ENCODE measurements around the gene SRF. TPM values are rescaled to one million over a fixed set of nuclear protein-coding genes. Genes with fewer than 3 reads are reported as not detected.

SRF gene
- polyA plus RNA-seq, 6 donors from 2014 or later, result 2.5 to 5.3 (median 4.7) TPM

DNA sequence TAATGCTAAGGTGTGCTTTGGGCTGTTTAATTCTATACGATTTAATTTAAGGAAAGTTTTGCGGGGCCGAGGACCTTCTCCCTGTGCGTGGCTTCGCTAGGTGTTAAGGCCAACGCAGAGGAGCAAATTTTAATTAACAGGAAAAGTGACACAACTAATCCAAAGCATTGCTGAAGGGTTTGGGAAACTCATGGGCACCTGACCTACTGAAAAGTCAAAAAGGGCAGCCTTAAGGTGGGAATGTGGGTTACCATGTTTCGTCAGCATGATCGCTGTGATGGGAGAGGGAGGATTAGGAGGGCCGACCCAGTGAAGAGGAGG lies 10.5 kb downstream of the SRF start:
- peak overlapping the region; percentile 47 to 97 (median 90) for H3K27ac Mint-ChIP-seq
- ATAC-seq (ENCODE audit: low read depth in 2 of 2) (no peak), DNase-seq (no peak)
- peak overlapping the region; percentile 83 to 96 (median 95) for H3K4me3 Mint-ChIP-seq
- H3K27me3 Mint-ChIP-seq, result no peaks in the 10 kb centered on the region
- peaks cover 41 to 48% (median 43%) of the 10 kb centered on the region in 3 donors for H3K4me1 Mint-ChIP-seq
- peaks cover 0 to 2% (median 0%) of the 10 kb centered on the region in 7 donors for H3K9me3 Mint-ChIP-seq
- peaks cover 10 to 11% of the 10 kb centered on the region in 2 donors for H3K36me3 Mint-ChIP-seq

GRCh38 chr6:43181942-43182860 lies 11.1 kb downstream of the SRF start, which contains the start of gene CUL9:
Gene CUL9 (plus strand): TSS chr6:43182196. CDS start chr6:43184311, 2,115 bp downstream.
- ATAC-seq (ENCODE audit: low read depth in 2 of 2) (peak; percentile 99), DNase-seq (peak; percentile 86)
- peaks cover 10 to 13% of the 10 kb centered on the region in 2 donors for H3K36me3 Mint-ChIP-seq
- no peaks in the 10 kb centered on the region for H3K27me3 Mint-ChIP-seq
- peaks cover 0 to 2% (median 0%) of the 10 kb centered on the region in 7 donors for H3K9me3 Mint-ChIP-seq
- peaks cover 41 to 48% (median 45%) of the 10 kb centered on the region in 3 donors for H3K4me1 Mint-ChIP-seq
- peak within 1 kb of the TSS; percentile 49 to 98 (median 96) for H3K27ac Mint-ChIP-seq
- peak within 1 kb of the TSS; percentile 83 to 96 (median 95) for H3K4me3 Mint-ChIP-seq

DNA sequence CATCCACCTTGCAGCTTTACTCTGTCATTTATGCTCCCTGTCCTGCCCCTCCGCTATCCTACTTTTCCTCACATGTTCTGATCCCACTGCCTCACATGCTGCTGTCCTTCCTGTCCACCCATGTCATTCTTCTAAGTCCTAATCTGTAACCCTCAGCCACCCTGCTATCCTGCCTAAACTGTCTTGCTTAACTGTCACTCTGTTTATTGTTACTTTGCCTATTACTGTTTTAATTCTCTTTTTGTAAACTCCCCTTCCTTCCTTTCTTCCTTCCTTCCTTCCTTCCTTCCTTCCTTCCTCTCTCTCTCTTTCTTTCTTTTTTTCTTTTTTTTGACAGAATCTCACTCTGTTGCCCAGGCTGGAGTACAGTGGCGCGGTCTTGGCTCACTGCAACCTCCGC lies 12.4 kb downstream of the SRF start:
- Mint-ChIP-seq H3K27ac (peak overlapping the region in 5 of 6 donors; percentile 81 to 98 (median 90)), H3K9me3 (peaks cover 0 to 2% (median 0%) of the 10 kb centered on the region in 7 donors), H3K4me3 (peak overlapping the region; percentile 80 to 96 (median 94)), H3K4me1 (peaks cover 44 to 49% (median 48%) of the 10 kb centered on the region in 3 donors), H3K27me3 (no peaks in the 10 kb centered on the region), H3K36me3 (peaks cover 18 to 22% of the 10 kb centered on the region in 2 donors)
- ATAC-seq (ENCODE audit: low read depth in 2 of 2) (no peak), DNase-seq (no peak)

GRCh38 chr6:43184268-43184985 lies 13.4 kb downstream of the SRF start:
- no peaks in the 10 kb centered on the region for H3K27me3 Mint-ChIP-seq
- DNase-seq, result no peak
- H3K4me3 Mint-ChIP-seq, result peak overlapping the region in 7 of 8 donors; percentile 22 to 84 (median 74)
- no peak for ATAC-seq (ENCODE audit: low read depth in 2 of 2)
- H3K4me1 Mint-ChIP-seq, result peaks cover 46 to 49% (median 48%) of the 10 kb centered on the region in 3 donors
- peaks cover 18 to 25% of the 10 kb centered on the region in 2 donors for H3K36me3 Mint-ChIP-seq
- peak overlapping the region in 4 of 6 donors; percentile 82 to 90 (median 88) for H3K27ac Mint-ChIP-seq
- peaks cover 0 to 2% (median 0%) of the 10 kb centered on the region in 7 donors for H3K9me3 Mint-ChIP-seq

DNA sequence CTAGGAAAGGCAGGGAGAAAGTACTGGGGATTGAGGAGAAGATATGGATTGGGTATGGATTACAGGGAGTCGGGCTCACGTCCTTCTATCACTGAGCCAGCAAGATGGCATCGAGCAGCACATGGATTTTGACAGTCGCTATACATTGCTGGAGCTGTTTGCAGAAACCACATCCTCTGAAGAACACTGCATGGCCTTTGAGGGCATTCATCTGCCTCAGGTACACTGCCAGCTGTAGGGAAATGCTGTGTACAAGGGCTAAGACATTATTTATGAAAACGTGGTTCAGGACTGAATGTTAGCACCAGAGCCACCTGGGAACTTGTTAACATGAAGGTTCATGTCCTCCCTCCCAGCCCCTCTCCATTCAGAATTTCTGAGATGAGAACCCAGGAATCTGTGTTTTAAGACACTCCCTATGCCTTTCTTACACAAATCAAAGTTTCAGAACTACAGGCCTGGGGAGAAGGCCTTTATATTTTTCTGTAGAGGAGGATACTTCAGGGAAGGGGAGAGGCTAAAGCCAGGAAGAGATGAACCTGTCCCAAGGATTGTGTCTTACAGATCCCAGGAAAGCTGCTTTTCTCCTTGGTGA lies 14.4 kb downstream of the SRF start:
- Mint-ChIP-seq H3K4me1 (peaks cover 46 to 52% (median 48%) of the 10 kb centered on the region in 3 donors), H3K4me3 (no peak overlapping the region), H3K27ac (no peak overlapping the region), H3K9me3 (peaks cover 0 to 2% (median 0%) of the 10 kb centered on the region in 7 donors), H3K27me3 (no peaks in the 10 kb centered on the region), H3K36me3 (peaks cover 18 to 25% of the 10 kb centered on the region in 2 donors)
- DNase-seq (no peak), ATAC-seq (ENCODE audit: low read depth in 2 of 2) (no peak)

DNA sequence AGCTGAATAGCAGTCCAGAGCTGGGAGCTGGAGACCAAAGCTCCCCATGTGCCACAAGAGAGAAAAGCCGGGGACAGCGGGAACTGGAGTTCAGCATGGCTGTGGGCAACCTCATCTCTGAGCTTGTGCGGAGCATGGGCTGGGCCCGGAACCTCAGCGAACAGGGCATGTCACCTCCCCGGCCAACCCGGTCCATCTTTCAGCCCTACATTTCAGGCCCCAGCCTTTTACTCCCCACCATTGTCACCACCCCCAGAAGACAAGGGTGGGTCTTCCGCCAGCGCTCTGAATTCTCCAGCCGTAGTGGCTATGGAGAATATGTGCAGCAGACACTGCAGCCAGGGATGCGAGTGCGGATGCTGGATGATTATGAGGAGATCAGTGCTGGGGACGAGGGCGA lies 14.9 kb downstream of the SRF start:
- H3K4me3 Mint-ChIP-seq, result peak overlapping the region in 1 of 8 donors; percentile 13

GRCh38 chr6:43186706-43187105 lies 15.6 kb downstream of the SRF start:
- DNase-seq, result no peak
- Mint-ChIP-seq H3K9me3 (no peaks in the 10 kb centered on the region), H3K27ac (peak overlapping the region in 1 of 6 donors; percentile 42), H3K4me3 (no peak overlapping the region), H3K4me1 (peaks cover 37 to 50% (median 41%) of the 10 kb centered on the region in 3 donors), H3K36me3 (peaks cover 18 to 25% of the 10 kb centered on the region in 2 donors), H3K27me3 (no peaks in the 10 kb centered on the region)
- no peak for ATAC-seq (ENCODE audit: low read depth in 2 of 2)

More for the DNA sequence above, 14.9 kb downstream of the SRF start:
- Mint-ChIP-seq H3K27me3 (no peaks in the 10 kb centered on the region), H3K27ac (peak overlapping the region in 3 of 6 donors; percentile 42 to 65 (median 64)), H3K36me3 (peaks cover 18 to 25% of the 10 kb centered on the region in 2 donors), H3K9me3 (peaks cover 0 to 2% (median 0%) of the 10 kb centered on the region in 7 donors), H3K4me1 (peaks cover 44 to 55% (median 48%) of the 10 kb centered on the region in 3 donors)
- ATAC-seq (ENCODE audit: low read depth in 2 of 2), result no peak
- no peak for DNase-seq

GRCh38 chr6:43187821-43188220 lies 16.8 kb downstream of the SRF start:
- ATAC-seq (ENCODE audit: low read depth in 2 of 2) (no peak), DNase-seq (no peak)
- no peaks in the 10 kb centered on the region for H3K27me3 Mint-ChIP-seq
- H3K27ac Mint-ChIP-seq, result peak overlapping the region in 2 of 6 donors; percentile 47 to 77
- no peaks in the 10 kb centered on the region for H3K9me3 Mint-ChIP-seq
- peaks cover 35 to 45% (median 35%) of the 10 kb centered on the region in 3 donors for H3K4me1 Mint-ChIP-seq
- peak overlapping the region in 1 of 8 donors; percentile 24 for H3K4me3 Mint-ChIP-seq
- H3K36me3 Mint-ChIP-seq, result peaks cover 24 to 26% of the 10 kb centered on the region in 2 donors

DNA sequence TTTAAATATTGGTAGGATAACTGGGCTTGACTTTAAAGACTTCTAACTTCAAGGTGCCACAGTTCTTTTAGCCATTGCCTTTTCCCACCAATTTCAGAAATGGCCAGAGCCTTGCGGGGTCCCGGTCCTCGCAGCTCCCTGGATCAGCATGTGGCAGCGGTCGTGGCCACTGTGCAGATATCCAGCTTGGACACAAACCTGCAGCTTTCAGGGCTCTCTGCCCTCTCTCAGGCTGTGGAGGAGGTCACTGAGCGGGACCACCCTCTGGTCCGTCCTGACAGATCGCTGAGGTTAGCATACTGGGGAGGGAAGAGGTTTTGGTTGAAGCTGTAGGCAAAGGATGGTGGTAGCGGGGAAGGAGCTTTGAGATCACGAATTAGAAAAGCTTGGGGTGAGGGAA lies 17.4 kb downstream of the SRF start:
- Mint-ChIP-seq H3K27me3 (no peaks in the 10 kb centered on the region), H3K36me3 (peaks cover 30 to 32% of the 10 kb centered on the region in 2 donors), H3K9me3 (no peaks in the 10 kb centered on the region), H3K4me3 (peak overlapping the region in 1 of 8 donors; percentile 24), H3K4me1 (peaks cover 32 to 39% (median 35%) of the 10 kb centered on the region in 3 donors), H3K27ac (peak overlapping the region in 1 of 6 donors; percentile 79)
- no peak for DNase-seq
- ATAC-seq (ENCODE audit: low read depth in 2 of 2), result no peak

- no peak for ATAC-seq (ENCODE audit: low read depth in 2 of 2)
- peaks cover 30 to 34% of the 10 kb centered on the region in 2 donors for H3K36me3 Mint-ChIP-seq
- no peak overlapping the region for H3K4me3 Mint-ChIP-seq
- H3K4me1 Mint-ChIP-seq, result peaks cover 20 to 25% (median 25%) of the 10 kb centered on the region in 3 donors
- H3K27me3 Mint-ChIP-seq, result no peaks in the 10 kb centered on the region
- H3K9me3 Mint-ChIP-seq, result no peaks in the 10 kb centered on the region
- H3K27ac Mint-ChIP-seq, result no peak overlapping the region
- no peak for DNase-seq
Measured at GRCh38 chr6:43189776-43190304, 18.8 kb downstream of the SRF start.

GRCh38 chr6:43192911-43193310 lies 21.8 kb downstream of the SRF start:
- Mint-ChIP-seq H3K27ac (peak overlapping the region in 2 of 6 donors; percentile 71 to 92), H3K4me1 (peaks cover 9 to 23% (median 9%) of the 10 kb centered on the region in 3 donors), H3K36me3 (peaks cover 36 to 40% of the 10 kb centered on the region in 2 donors), H3K4me3 (peak overlapping the region in 1 of 8 donors; percentile 26), H3K27me3 (no peaks in the 10 kb centered on the region), H3K9me3 (no peaks in the 10 kb centered on the region)
- DNase-seq (no peak), ATAC-seq (ENCODE audit: low read depth in 2 of 2) (no peak)

DNA sequence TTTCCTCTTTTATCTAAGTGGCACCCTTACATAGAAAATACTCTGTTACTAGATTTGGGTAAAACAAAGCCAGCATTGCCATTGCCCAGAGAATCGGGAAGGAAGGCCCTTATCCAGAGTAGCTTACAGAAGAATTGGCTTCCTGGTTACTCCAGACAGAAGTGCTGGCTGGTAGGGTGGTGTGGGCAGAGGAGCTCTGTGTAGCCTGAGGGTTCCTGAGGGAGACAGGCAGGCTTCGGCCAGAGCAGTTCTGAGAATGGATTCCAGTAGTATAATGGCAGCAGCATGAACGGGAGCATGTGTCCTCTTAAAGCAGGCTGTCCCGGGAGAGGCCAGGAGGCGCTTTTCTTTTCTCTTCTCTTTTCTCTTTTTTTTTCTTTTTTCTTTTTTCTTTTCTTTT lies 22.9 kb downstream of the SRF start:
- Mint-ChIP-seq H3K9me3 (no peaks in the 10 kb centered on the region), H3K4me1 (peaks cover 9 to 18% (median 9%) of the 10 kb centered on the region in 3 donors), H3K27me3 (no peaks in the 10 kb centered on the region), H3K27ac (no peak overlapping the region), H3K36me3 (peaks cover 28 to 40% of the 10 kb centered on the region in 2 donors), H3K4me3 (no peak overlapping the region)
- ATAC-seq (ENCODE audit: low read depth in 2 of 2), result no peak
- no peak for DNase-seq

Measured in naive B cell (primary cell).